OCI-M1 (cell line): Measurements from ENCODE around the gene SMIM22.

Experiments used
- DNase-seq: peaks from one replicate; lab custom pipeline; 2025; lab: John Stamatoyannopoulos, UW

SMIM22 gene

GRCh38 chr16:4814542-4815173 is 19.5 kb downstream of the SMIM22 start:
- no peak for DNase-seq

- DNase-seq = no peak
These were observed 25.5 kb downstream of the SMIM22 start for GRCh38 chr16:4820652-4821051.

- DNase-seq = no peak
These were observed 30.0 kb downstream of the SMIM22 start for GRCh38 chr16:4825196-4825595.

GRCh38 chr16:4826526-4826925 is 31.4 kb downstream of the SMIM22 start:
- DNase-seq = no peak

- no peak for DNase-seq
These were observed 31.8 kb downstream of the SMIM22 start for GRCh38 chr16:4826980-4827379.

GRCh38 chr16:4828567-4829321 is 33.6 kb downstream of the SMIM22 start:
- DNase-seq = no peak

GRCh38 chr16:4830408-4830807 is 35.2 kb downstream of the SMIM22 start:
- DNase-seq = no peak

- DNase-seq = no peak
These were observed 36.4 kb downstream of the SMIM22 start for GRCh38 chr16:4831616-4832015.

GRCh38 chr16:4832698-4833343 is 37.7 kb downstream of the SMIM22 start:
- DNase-seq = no peak

GRCh38 chr16:4833584-4833983 is 38.4 kb downstream of the SMIM22 start:
- no peak for DNase-seq

GRCh38 chr16:4836727-4837126 is 41.6 kb downstream of the SMIM22 start:
- DNase-seq = no peak

GRCh38 chr16:4837733-4838501 is 42.7 kb downstream of the SMIM22 start:
- DNase-seq = no peak

- no peak for DNase-seq
These were observed 44.8 kb downstream of the SMIM22 start for GRCh38 chr16:4839942-4840341.

GRCh38 chr16:4840984-4841383 is 45.8 kb downstream of the SMIM22 start:
- DNase-seq = no peak
